ENCODE results near the gene YTHDF1. TPM values are rescaled to one million over a fixed set of nuclear protein-coding genes. Genes with fewer than 3 reads are reported as not detected.

The YTHDF1 gene
- total RNA-seq, 1 experiment from 2014 or later = 85.4 TPM

GRCh38 chr20:63232235-63233060, 16.5 kb upstream of the YTHDF1 start:
- H3K4me3 Mint-ChIP-seq = no peak overlapping the region
- H2AFZ ChIP-seq (ENCODE audit: low read length) = no peak overlapping the region

More at GRCh38 chr20:63232235-63233060, 16.5 kb upstream of the YTHDF1 start:
- H3K56ac ChIP-seq (ENCODE audit: insufficient read length, low read depth, low read length) = no peak overlapping the region
- H2BK120ac ChIP-seq (ENCODE audit: low read depth, low read length, poor library complexity, severe bottlenecking) = no peak overlapping the region
- no peak overlapping the region for H3K9ac ChIP-seq (ENCODE audit: extremely low read depth, insufficient read length, low read length)
- no peak overlapping the region for H2BK20ac ChIP-seq (ENCODE audit: low read depth, low read length, poor library complexity, severe bottlenecking)
- no peak overlapping the region for H2BK5ac ChIP-seq (ENCODE audit: insufficient read length, low read length)
- H3K23me2 ChIP-seq (ENCODE audit: insufficient read length, low read depth, low read length, poor library complexity, severe bottlenecking) = no peaks in the 10 kb centered on the region
- no peak overlapping the region for H3K14ac ChIP-seq (ENCODE audit: insufficient read depth, low read length)
- H4K20me1 ChIP-seq (ENCODE audit: control insufficient read depth, insufficient read depth, insufficient read length) = no peaks in the 10 kb centered on the region
- H3K18ac ChIP-seq (ENCODE audit: insufficient read length, low read depth, low read length) = no peak overlapping the region
- H3T11ph ChIP-seq (ENCODE audit: low read length) = no peak overlapping the region
- Mint-ChIP-seq H3K36me3 (ENCODE audit: insufficient read depth in 1 of 3, low read depth in 3 of 3) (no peaks in the 10 kb centered on the region), H3K27me3 (ENCODE audit: low read depth) (peaks cover 17% of the 10 kb centered on the region), H3K9me3 (no peaks in the 10 kb centered on the region; a peak in 1 of 5 replicates), H3K27ac (no peak overlapping the region), H3K4me1 (peaks cover 33 to 57% of the 10 kb centered on the region in 2 experiments)
- no peaks in the 10 kb centered on the region for H3K79me2 ChIP-seq (ENCODE audit: insufficient read depth, low read length)
- no peak for TF ChIP-seq CTCF (conservative IDR thresholded peaks at IDR 0.05)
- H3K4me1 ChIP-seq (ENCODE audit: insufficient read depth, low read length) = peaks cover 2% of the 10 kb centered on the region; the same call in 1 of the 2 replicates
- no peak overlapping the region for H3K27ac ChIP-seq (ENCODE audit: insufficient read length, low read depth, low read length)
- no peaks in the 10 kb centered on the region for H3K27me3 ChIP-seq (ENCODE audit: insufficient read depth, low read length)
- no peak overlapping the region for H3K4ac ChIP-seq (ENCODE audit: low read depth, low read length)
- no peak overlapping the region for H3K4me2 ChIP-seq (ENCODE audit: insufficient read depth, insufficient read length, low read length)
- no peak overlapping the region for H4K91ac ChIP-seq (ENCODE audit: insufficient read length, low read depth, low read length)
- no peaks in the 10 kb centered on the region for H3K9me3 ChIP-seq (ENCODE audit: control insufficient read depth, low read depth, low read length)
- no peak overlapping the region for H2BK15ac ChIP-seq (ENCODE audit: low read depth, low read length)
- no peak overlapping the region for H2BK12ac ChIP-seq (ENCODE audit: insufficient read length, low read depth, low read length)
- H4K8ac ChIP-seq (replicated peaks; ENCODE audit: insufficient read length, low read depth, low read length) = no peak overlapping the region
- no peak overlapping the region for H4K5ac ChIP-seq (ENCODE audit: insufficient read length, low read depth, low read length)
- no peaks in the 10 kb centered on the region for H3K79me1 ChIP-seq (ENCODE audit: insufficient read depth, low read depth, low read length, poor library complexity, severe bottlenecking)
- no peak for DNase-seq
- H2AK5ac ChIP-seq (ENCODE audit: insufficient read length, low read length) = no peak overlapping the region
- H3K23ac ChIP-seq (ENCODE audit: insufficient read length, low read depth, low read length) = no peak overlapping the region
- WGBS (ENCODE audit: extremely low coverage, insufficient read length, low lambda C conversion rate) = no CpG with 5 or more reads among the region's 18 CpGs
